ENCODE measurements around the gene PURB.

PURB gene

DNA sequence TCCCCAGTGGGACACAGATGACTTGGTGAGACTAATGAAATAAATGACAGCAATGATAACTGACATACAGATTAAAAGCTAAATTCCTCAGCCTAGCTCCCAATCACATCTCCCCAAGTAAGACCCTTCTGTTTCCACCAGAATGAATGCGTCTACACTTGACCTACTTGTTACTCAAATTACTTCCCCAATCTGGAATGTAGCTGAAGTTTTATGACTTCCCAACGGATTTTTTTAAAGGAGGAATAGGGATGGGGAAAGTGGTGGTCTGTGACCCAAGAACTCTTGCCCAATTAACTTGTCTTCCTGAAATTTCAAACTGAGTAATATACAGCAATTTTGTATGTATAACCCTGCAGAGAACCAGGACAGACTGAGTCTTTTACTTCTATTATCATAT lies 46.6 kb downstream of the PURB start:
- no peak for TF ChIP-seq CTCF (IDR thresholded peaks at IDR 0.05; ENCODE audit: insufficient read depth, low read length, poor library complexity, severe bottlenecking)
- H3K36me3 ChIP-seq (ENCODE audit: control insufficient read depth, insufficient read depth, low read length) = peaks cover 5% of the 10 kb centered on the region
- H3K27me3 ChIP-seq (replicated peaks; ENCODE audit: control insufficient read depth, insufficient read depth, low read length) = no peaks in the 10 kb centered on the region
- DNase-seq (ENCODE audit: extremely low read depth, insufficient read length) = no peak
- no peak overlapping the region for H3K4me3 ChIP-seq (replicated peaks; ENCODE audit: low read depth, low read length)

DNA sequence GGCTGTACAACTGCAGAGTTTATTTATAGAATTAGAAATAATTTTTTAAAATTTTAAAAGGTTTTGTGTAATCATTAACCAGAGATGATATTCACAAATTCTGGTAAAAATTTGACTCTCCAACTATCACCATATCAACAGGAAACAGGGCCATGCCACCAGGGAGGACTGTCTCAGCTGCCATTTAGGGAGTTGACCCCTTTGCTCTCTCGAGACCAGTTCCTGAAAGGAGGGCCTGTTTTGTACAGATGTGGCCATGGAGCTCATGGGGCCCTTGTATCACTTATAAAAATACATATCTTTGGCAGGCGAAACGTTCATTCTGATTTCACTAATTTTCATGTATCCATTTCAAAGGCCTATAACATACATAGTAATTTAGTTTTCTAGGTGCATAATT lies 57.8 kb downstream of the PURB start:
- no peak overlapping the region for H3K4me3 ChIP-seq (replicated peaks; ENCODE audit: low read depth, low read length)
- no peak for TF ChIP-seq CTCF (IDR thresholded peaks at IDR 0.05; ENCODE audit: insufficient read depth, low read length, poor library complexity, severe bottlenecking)
- no peaks in the 10 kb centered on the region for H3K27me3 ChIP-seq (replicated peaks; ENCODE audit: control insufficient read depth, insufficient read depth, low read length)
- DNase-seq (ENCODE audit: extremely low read depth, insufficient read length) = no peak
- H3K36me3 ChIP-seq (ENCODE audit: control insufficient read depth, insufficient read depth, low read length) = no peaks in the 10 kb centered on the region; the same call in none of the 2 replicates

Measured in GM06990 (cell line).